H7 (cell line): ENCODE measurements around the gene GARS1. TPM values are rescaled to one million over a fixed set of nuclear protein-coding genes. Genes with fewer than 3 reads are reported as not detected.

ENCODE experiments used
- DNase-seq: peaks from one replicate; pipeline ENCODE4 v3.0.0; 2012
- H3K27me3 ChIP-seq: 2 replicates; pipeline ENCODE4 v1.6.0; 2011; ENCODE audit warnings: mild to moderate bottlenecking, low read length; ENCODE audit not compliant: control insufficient read depth, insufficient read depth
- H3K36me3 ChIP-seq: replicated peaks from 2 replicates; pipeline ENCODE4 v1.5.1; 2011; ENCODE audit warnings: low read length; ENCODE audit not compliant: control insufficient read depth, insufficient read depth
- H3K4me3 ChIP-seq: 2 replicates; pipeline ENCODE4 v1.5.1; 2011; ENCODE audit warnings: low read depth, mild to moderate bottlenecking, control low read depth, low read length, moderate library complexity; ENCODE audit not compliant: insufficient read depth
- total RNA-seq: library from RNA; depleted of rRNA; stranded (reverse); fragments of >200 nt; shearing (Covaris generic); gene quantifications from 2 replicates; pipeline ENCODE4 v1.2.3, GENCODE V29; 2014; rRNA removed

Gene GARS1
- 159 and 216 TPM in 2 replicates for total RNA-seq

GRCh38 chr7:30594540-30595435 is at the start of gene GARS1:
TSS of gene GARS1 (plus strand) at chr7:30594878. CDS start at chr7:30594922, 44 bp downstream.
- peak within 1 kb of the TSS; percentile 97 for H3K4me3 ChIP-seq
- DNase-seq: peak; percentile 91
- H3K27me3 ChIP-seq: no peaks in the 10 kb centered on the region
- peaks cover 9% of the 10 kb centered on the region for H3K36me3 ChIP-seq

GRCh38 chr7:30545791-30546555 is 48.7 kb upstream of the GARS1 start:
- DNase-seq: no peak
- Histone ChIP-seq H3K4me3 (no peak overlapping the region), H3K27me3 (peaks cover 2% of the 10 kb centered on the region; the same call in 1 of the 2 replicates), H3K36me3 (no peaks in the 10 kb centered on the region)

GRCh38 chr7:30546596-30546995 is 48.1 kb upstream of the GARS1 start:
- Histone ChIP-seq H3K4me3 (no peak overlapping the region), H3K27me3 (peaks cover 2% of the 10 kb centered on the region; the same call in 1 of the 2 replicates), H3K36me3 (no peaks in the 10 kb centered on the region)
- no peak for DNase-seq

GRCh38 chr7:30548845-30549244 is 45.8 kb upstream of the GARS1 start:
- Histone ChIP-seq H3K36me3 (no peaks in the 10 kb centered on the region), H3K27me3 (peaks cover 2% of the 10 kb centered on the region; the same call in 1 of the 2 replicates), H3K4me3 (no peak overlapping the region)
- peak; percentile 74 for DNase-seq

GRCh38 chr7:30549931-30550493 is 44.7 kb upstream of the GARS1 start:
- Histone ChIP-seq H3K36me3 (no peaks in the 10 kb centered on the region), H3K27me3 (peaks cover 2% of the 10 kb centered on the region; the same call in 1 of the 2 replicates), H3K4me3 (no peak overlapping the region)
- no peak for DNase-seq

GRCh38 chr7:30552330-30552729 is 42.3 kb upstream of the GARS1 start:
- Histone ChIP-seq H3K27me3 (no peaks in the 10 kb centered on the region; the same call in 1 of the 2 replicates), H3K4me3 (no peak overlapping the region), H3K36me3 (no peaks in the 10 kb centered on the region)
- DNase-seq: no peak

GRCh38 chr7:30553141-30553540 is 41.5 kb upstream of the GARS1 start:
- no peak overlapping the region for H3K4me3 ChIP-seq
- H3K27me3 ChIP-seq: no peaks in the 10 kb centered on the region; the same call in 1 of the 2 replicates
- H3K36me3 ChIP-seq: no peaks in the 10 kb centered on the region
- no peak for DNase-seq

- no peak for DNase-seq
- Histone ChIP-seq H3K27me3 (no peaks in the 10 kb centered on the region; the same call in 1 of the 2 replicates), H3K4me3 (no peak overlapping the region), H3K36me3 (no peaks in the 10 kb centered on the region)
These were observed 41.1 kb upstream of the GARS1 start for GRCh38 chr7:30553546-30553945.

- no peak for DNase-seq
- Histone ChIP-seq H3K27me3 (no peaks in the 10 kb centered on the region; the same call in 1 of the 2 replicates), H3K4me3 (no peak overlapping the region), H3K36me3 (no peaks in the 10 kb centered on the region)
These were observed 39.2 kb upstream of the GARS1 start for GRCh38 chr7:30555525-30555924.

- no peaks in the 10 kb centered on the region; the same call in 1 of the 2 replicates for H3K27me3 ChIP-seq
These were observed 37.8 kb upstream of the GARS1 start for GRCh38 chr7:30556840-30557239.

GRCh38 chr7:30557245-30557644 is 37.4 kb upstream of the GARS1 start:
- Histone ChIP-seq H3K4me3 (no peak overlapping the region), H3K27me3 (no peaks in the 10 kb centered on the region; the same call in 1 of the 2 replicates), H3K36me3 (no peaks in the 10 kb centered on the region)
- DNase-seq: no peak

More at GRCh38 chr7:30556840-30557239, 37.8 kb upstream of the GARS1 start:
- DNase-seq: peak; percentile 58
- Histone ChIP-seq H3K4me3 (no peak overlapping the region), H3K36me3 (no peaks in the 10 kb centered on the region)

GRCh38 chr7:30559611-30560010 is 35.1 kb upstream of the GARS1 start:
- Histone ChIP-seq H3K36me3 (no peaks in the 10 kb centered on the region), H3K4me3 (no peak overlapping the region), H3K27me3 (no peaks in the 10 kb centered on the region)
- no peak for DNase-seq

- no peaks in the 10 kb centered on the region for H3K36me3 ChIP-seq
- DNase-seq: no peak
- H3K4me3 ChIP-seq: no peak overlapping the region
- no peaks in the 10 kb centered on the region for H3K27me3 ChIP-seq
These were observed 33.3 kb upstream of the GARS1 start for GRCh38 chr7:30561389-30561788.

- no peak for DNase-seq
- no peak overlapping the region for H3K4me3 ChIP-seq
- H3K27me3 ChIP-seq: no peaks in the 10 kb centered on the region
These were observed 32.2 kb upstream of the GARS1 start for GRCh38 chr7:30562498-30562897.

More at GRCh38 chr7:30562498-30562897, 32.2 kb upstream of the GARS1 start:
- H3K36me3 ChIP-seq: no peaks in the 10 kb centered on the region
